Activated B cell treated with CpG ODN at 0.5 μM for 24 hours (primary cell): ENCODE results near the gene RAB11FIP4. TPM values are rescaled to one million over a fixed set of nuclear protein-coding genes. Genes with fewer than 3 reads are reported as not detected.

ENCODE experiments used
- ATAC-seq: fragments of 200-7000 bp; cut with Tn5 transposase; one replicate; pipeline ENCODE4 v1.10.0; 2021; ENCODE audit warnings: low read depth, mild to moderate bottlenecking, moderate library complexity
- CTCF ChIA-PET: fragments of 350-600 bp; sonication (Branson Sonifier 250); formaldehyde crosslinking; loops from one replicate; lab custom pipeline; 2021; ENCODE audit warnings: antibody characterized with exemption; lab: Charles Lee
- POLR2A ChIA-PET: fragments of 350-600 bp; sonication (Branson Sonifier 250); formaldehyde crosslinking; loops from one replicate; lab custom pipeline; 2021; ENCODE audit warnings: antibody characterized with exemption; lab: Charles Lee
- DNase-seq: peaks from one replicate; pipeline ENCODE4 v3.0.0; 2022
- H3K27ac Mint-ChIP-seq: one replicate; pipeline ENCODE4 v1.8.0; 2020; ENCODE audit warnings: mixed read lengths
- H3K27me3 Mint-ChIP-seq: one replicate; pipeline ENCODE4 v1.8.0; 2021; ENCODE audit warnings: mixed read lengths
- H3K36me3 Mint-ChIP-seq: one replicate; pipeline ENCODE4 v1.8.0; 2021; ENCODE audit warnings: low read depth, mixed read lengths
- H3K4me1 Mint-ChIP-seq: one replicate; pipeline ENCODE4 v1.8.0; 2021; ENCODE audit warnings: mixed read lengths
- H3K4me3 Mint-ChIP-seq: one replicate; pipeline ENCODE4 v1.8.0; 2020; ENCODE audit warnings: mild to moderate bottlenecking, mixed read lengths
- H3K9me3 Mint-ChIP-seq: one replicate; pipeline ENCODE4 v1.8.0; 2020; ENCODE audit warnings: mixed read lengths
- CTCF ChIP-seq: fragments of 200-600 bp; IDR thresholded peaks from one replicate; pipeline ENCODE4 v1.8.0; 2022; ENCODE audit warnings: antibody characterized with exemption, mild to moderate bottlenecking
- intact Hi-C: fragments of 100-400 bp; cut with micrococcal nuclease; formaldehyde crosslinking; loops from one replicate; pipeline ENCODE4 v1.15.1; 2024
- total RNA-seq: library from RNA; stranded (reverse); gene quantifications from 2 replicates; pipeline ENCODE4 v1.2.3, GENCODE V29; 2022

The RAB11FIP4 gene
- total RNA-seq, 1 donor from 2014 or later, result 43.2 TPM

- ChIA-PET CTCF (no interaction called here), POLR2A (interaction anchor here (0.6 kb wide), 1 partner anchor 400 kb away, joined by 6 read pairs; no protein-coding TSS in a partner anchor)
- no peak for ATAC-seq
- Mint-ChIP-seq H3K36me3 (no peaks in the 10 kb centered on the region), H3K4me3 (no peak overlapping the region), H3K27ac (no peak overlapping the region), H3K9me3 (no peaks in the 10 kb centered on the region), H3K4me1 (no peaks in the 10 kb centered on the region), H3K27me3 (peaks cover 1% of the 10 kb centered on the region)
- TF ChIP-seq CTCF, result no peak
- DNase-seq, result no peak
- intact Hi-C loops, result no loop called here
Observed at GRCh38 chr17:31466096-31466760, 74.8 kb downstream of the RAB11FIP4 start.

GRCh38 chr17:31467502-31468256 lies 76.2 kb downstream of the RAB11FIP4 start:
- Mint-ChIP-seq H3K9me3 (no peaks in the 10 kb centered on the region), H3K27me3 (peaks cover 3% of the 10 kb centered on the region), H3K4me3 (no peak overlapping the region), H3K27ac (no peak overlapping the region), H3K4me1 (no peaks in the 10 kb centered on the region), H3K36me3 (no peaks in the 10 kb centered on the region)
- DNase-seq (no peak), ATAC-seq (no peak)
- no peak for TF ChIP-seq CTCF
- intact Hi-C loops, result no loop called here
- ChIA-PET POLR2A (no interaction called here), CTCF (no interaction called here)

GRCh38 chr17:31469959-31470358 lies 78.5 kb downstream of the RAB11FIP4 start:
- CTCF ChIA-PET, result no interaction called here
- H3K27ac Mint-ChIP-seq, result no peak overlapping the region
- ATAC-seq (no peak), DNase-seq (no peak)
- no peaks in the 10 kb centered on the region for H3K9me3 Mint-ChIP-seq
- peaks cover 3% of the 10 kb centered on the region for H3K27me3 Mint-ChIP-seq
- no peaks in the 10 kb centered on the region for H3K4me1 Mint-ChIP-seq
- POLR2A ChIA-PET, result no interaction called here
- intact Hi-C loops, result no loop called here
- H3K4me3 Mint-ChIP-seq, result no peak overlapping the region
- H3K36me3 Mint-ChIP-seq, result no peaks in the 10 kb centered on the region
- no peak for TF ChIP-seq CTCF

- POLR2A ChIA-PET, result no interaction called here
- no peaks in the 10 kb centered on the region for H3K36me3 Mint-ChIP-seq
- CTCF ChIA-PET, result interaction anchor here (0.7 kb wide), 1 partner anchor 34 kb away, joined by 3 read pairs; no protein-coding TSS in a partner anchor
- no peak overlapping the region for H3K27ac Mint-ChIP-seq
- no peak for ATAC-seq
- intact Hi-C loops, result no loop called here
- DNase-seq, result no peak
- H3K9me3 Mint-ChIP-seq, result no peaks in the 10 kb centered on the region
- no peak for TF ChIP-seq CTCF
- H3K4me1 Mint-ChIP-seq, result no peaks in the 10 kb centered on the region
- H3K27me3 Mint-ChIP-seq, result peaks cover 3% of the 10 kb centered on the region
- no peak overlapping the region for H3K4me3 Mint-ChIP-seq
Observed at GRCh38 chr17:31470592-31470991, 79.1 kb downstream of the RAB11FIP4 start.

GRCh38 chr17:31472137-31472536 lies 80.7 kb downstream of the RAB11FIP4 start:
- ChIA-PET POLR2A (no interaction called here), CTCF (no interaction called here)
- no peaks in the 10 kb centered on the region for H3K9me3 Mint-ChIP-seq
- ATAC-seq, result no peak
- no peak overlapping the region for H3K27ac Mint-ChIP-seq
- no peak for TF ChIP-seq CTCF
- DNase-seq, result no peak
- H3K36me3 Mint-ChIP-seq, result no peaks in the 10 kb centered on the region
- peaks cover 3% of the 10 kb centered on the region for H3K27me3 Mint-ChIP-seq
- intact Hi-C loops, result no loop called here
- H3K4me1 Mint-ChIP-seq, result no peaks in the 10 kb centered on the region
- H3K4me3 Mint-ChIP-seq, result no peak overlapping the region
